Measurements from ENCODE around the gene DPYSL4. TPM values are rescaled to one million over a fixed set of nuclear protein-coding genes. Genes with fewer than 3 reads are reported as not detected.
"Not testable (repeated sequence)": the region's sequence is repeated elsewhere in the genome, so short reads cannot be mapped to it uniquely, and the experiment has no call there.

DPYSL4 gene
- total RNA-seq, 4 donors from 2014 or later, result 0.69 to 3.0 (median 0.81) TPM

GRCh38 chr10:132154931-132155330 is 31.8 kb upstream of the DPYSL4 start:
- ATAC-seq (ENCODE audit: low FRiP score) (no peak), DNase-seq (ENCODE audit: low spot score) (no peak)
- TF ChIP-seq CTCF (IDR thresholded peaks at IDR 0.05), result no peak

- ATAC-seq (ENCODE audit: low FRiP score), result no peak
- no peak for DNase-seq (ENCODE audit: low spot score)
- TF ChIP-seq CTCF (IDR thresholded peaks at IDR 0.05), result no peak
These were observed 30.9 kb upstream of the DPYSL4 start for GRCh38 chr10:132155723-132156381.

- ATAC-seq (ENCODE audit: low FRiP score) (no peak), DNase-seq (ENCODE audit: low spot score) (no peak)
- no peak for TF ChIP-seq CTCF (IDR thresholded peaks at IDR 0.05)
These were observed 30.4 kb upstream of the DPYSL4 start for GRCh38 chr10:132156382-132156781.

- ATAC-seq (ENCODE audit: low FRiP score) (no peak), DNase-seq (ENCODE audit: low spot score) (no peak)
- TF ChIP-seq CTCF (IDR thresholded peaks at IDR 0.05), result no peak
These were observed 29.6 kb upstream of the DPYSL4 start for GRCh38 chr10:132157101-132157500.

GRCh38 chr10:132158122-132158741 is 28.5 kb upstream of the DPYSL4 start:
- ATAC-seq (ENCODE audit: low FRiP score) (no peak), DNase-seq (ENCODE audit: low spot score) (no peak)

GRCh38 chr10:132158823-132159222 is 27.9 kb upstream of the DPYSL4 start:
- no peak for TF ChIP-seq CTCF (IDR thresholded peaks at IDR 0.05)
- DNase-seq (ENCODE audit: low spot score) (no peak), ATAC-seq (ENCODE audit: low FRiP score) (no peak)

More at GRCh38 chr10:132158122-132158741, 28.5 kb upstream of the DPYSL4 start:
- TF ChIP-seq CTCF (IDR thresholded peaks at IDR 0.05), result no peak

GRCh38 chr10:132159302-132160230 is 27.2 kb upstream of the DPYSL4 start:
- not testable (repeated sequence) for ATAC-seq (ENCODE audit: low FRiP score); DNase-seq (ENCODE audit: low spot score)

- DNase-seq (ENCODE audit: low spot score); ATAC-seq (ENCODE audit: low FRiP score): not testable (repeated sequence)
These were observed 26.5 kb upstream of the DPYSL4 start for GRCh38 chr10:132160231-132160630.

- ATAC-seq (ENCODE audit: low FRiP score); DNase-seq (ENCODE audit: low spot score): not testable (repeated sequence)
These were observed 25.7 kb upstream of the DPYSL4 start for GRCh38 chr10:132160834-132161622.

Measured in omental fat pad (tissue), 4 donors.